Fibroblast of the aortic adventitia (primary cell): Measurements from ENCODE around the gene TMUB2. TPM values are rescaled to one million over a fixed set of nuclear protein-coding genes. Genes with fewer than 3 reads are reported as not detected.
A peak's percentile ranks its signal among the peaks of the same experiment; 100 is the strongest.

Experiments used
- DNase-seq: peaks from one replicate; pipeline ENCODE4 v3.0.0-alpha.2; 2010; ENCODE audit warnings: low read depth
- H3K4me3 ChIP-seq: 2 replicates; pipeline ENCODE4 v1.5.1; 2011; ENCODE audit warnings: low read depth, mild to moderate bottlenecking, control low read depth, low read length, moderate library complexity
- total RNA-seq: library from RNA; depleted of rRNA; stranded (reverse); fragments of >200 nt; gene quantifications from 2 replicates; pipeline ENCODE4 v1.2.3, GENCODE V29; 2012; ENCODE audit warnings: low replicate concordance
- TF ChIP-seq, protein P1 (sequence below): IDR thresholded peaks from 2 replicates; pipeline ENCODE4 v1.5.1; 2011; ENCODE audit warnings: mild to moderate bottlenecking, low read length, control low read depth, inconsistent platforms; ENCODE audit not compliant: insufficient read depth

TMUB2 gene
- total RNA-seq, 1 donor = 23.0 TPM

DNA sequence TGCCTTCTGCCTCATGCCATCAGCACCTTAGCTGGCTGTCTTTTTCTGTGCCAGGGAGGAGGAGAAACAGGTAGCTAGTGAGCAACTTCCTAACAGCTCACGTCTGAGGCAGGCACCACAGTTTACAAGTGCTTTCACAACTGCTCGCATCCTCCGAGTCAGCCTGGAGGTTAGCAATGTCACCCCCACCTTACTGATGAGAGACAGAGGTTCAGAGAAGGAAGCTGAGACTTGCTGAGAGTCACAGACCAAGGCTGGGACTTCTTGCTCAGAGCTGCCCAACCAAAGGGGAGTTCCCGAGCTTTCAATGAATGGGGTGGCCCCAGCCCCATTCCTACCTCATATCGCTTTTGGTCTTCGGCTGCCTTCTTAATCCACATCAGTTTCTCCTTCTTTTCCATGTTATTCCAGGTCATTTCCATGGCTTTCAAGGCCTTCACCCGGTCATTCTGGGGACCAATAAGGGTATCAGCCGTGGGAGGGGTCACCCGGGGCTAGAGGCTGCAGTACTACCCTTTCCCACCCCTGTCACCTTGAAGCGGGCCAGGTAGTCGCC lies 23.1 kb downstream of the TMUB2 start:
- H3K4me3 ChIP-seq = no peak overlapping the region
- no peak for DNase-seq
- TF ChIP-seq, protein P1, sequence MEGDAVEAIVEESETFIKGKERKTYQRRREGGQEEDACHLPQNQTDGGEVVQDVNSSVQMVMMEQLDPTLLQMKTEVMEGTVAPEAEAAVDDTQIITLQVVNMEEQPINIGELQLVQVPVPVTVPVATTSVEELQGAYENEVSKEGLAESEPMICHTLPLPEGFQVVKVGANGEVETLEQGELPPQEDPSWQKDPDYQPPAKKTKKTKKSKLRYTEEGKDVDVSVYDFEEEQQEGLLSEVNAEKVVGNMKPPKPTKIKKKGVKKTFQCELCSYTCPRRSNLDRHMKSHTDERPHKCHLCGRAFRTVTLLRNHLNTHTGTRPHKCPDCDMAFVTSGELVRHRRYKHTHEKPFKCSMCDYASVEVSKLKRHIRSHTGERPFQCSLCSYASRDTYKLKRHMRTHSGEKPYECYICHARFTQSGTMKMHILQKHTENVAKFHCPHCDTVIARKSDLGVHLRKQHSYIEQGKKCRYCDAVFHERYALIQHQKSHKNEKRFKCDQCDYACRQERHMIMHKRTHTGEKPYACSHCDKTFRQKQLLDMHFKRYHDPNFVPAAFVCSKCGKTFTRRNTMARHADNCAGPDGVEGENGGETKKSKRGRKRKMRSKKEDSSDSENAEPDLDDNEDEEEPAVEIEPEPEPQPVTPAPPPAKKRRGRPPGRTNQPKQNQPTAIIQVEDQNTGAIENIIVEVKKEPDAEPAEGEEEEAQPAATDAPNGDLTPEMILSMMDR = no peak

- DNase-seq = peak; percentile 81
- TF ChIP-seq, protein P1 = peak; percentile 84
- H3K4me3 ChIP-seq = no peak overlapping the region
Observed at GRCh38 chr17:44210342-44211192, 23.8 kb downstream of the TMUB2 start.

GRCh38 chr17:44211281-44212265 lies 24.8 kb downstream of the TMUB2 start:
- DNase-seq = no peak
- no peak overlapping the region for H3K4me3 ChIP-seq
- TF ChIP-seq, protein P1 = no peak

- TF ChIP-seq, protein P1 = no peak
- H3K4me3 ChIP-seq = no peak overlapping the region
- no peak for DNase-seq
Observed at GRCh38 chr17:44212507-44213402, 26.0 kb downstream of the TMUB2 start.

DNA sequence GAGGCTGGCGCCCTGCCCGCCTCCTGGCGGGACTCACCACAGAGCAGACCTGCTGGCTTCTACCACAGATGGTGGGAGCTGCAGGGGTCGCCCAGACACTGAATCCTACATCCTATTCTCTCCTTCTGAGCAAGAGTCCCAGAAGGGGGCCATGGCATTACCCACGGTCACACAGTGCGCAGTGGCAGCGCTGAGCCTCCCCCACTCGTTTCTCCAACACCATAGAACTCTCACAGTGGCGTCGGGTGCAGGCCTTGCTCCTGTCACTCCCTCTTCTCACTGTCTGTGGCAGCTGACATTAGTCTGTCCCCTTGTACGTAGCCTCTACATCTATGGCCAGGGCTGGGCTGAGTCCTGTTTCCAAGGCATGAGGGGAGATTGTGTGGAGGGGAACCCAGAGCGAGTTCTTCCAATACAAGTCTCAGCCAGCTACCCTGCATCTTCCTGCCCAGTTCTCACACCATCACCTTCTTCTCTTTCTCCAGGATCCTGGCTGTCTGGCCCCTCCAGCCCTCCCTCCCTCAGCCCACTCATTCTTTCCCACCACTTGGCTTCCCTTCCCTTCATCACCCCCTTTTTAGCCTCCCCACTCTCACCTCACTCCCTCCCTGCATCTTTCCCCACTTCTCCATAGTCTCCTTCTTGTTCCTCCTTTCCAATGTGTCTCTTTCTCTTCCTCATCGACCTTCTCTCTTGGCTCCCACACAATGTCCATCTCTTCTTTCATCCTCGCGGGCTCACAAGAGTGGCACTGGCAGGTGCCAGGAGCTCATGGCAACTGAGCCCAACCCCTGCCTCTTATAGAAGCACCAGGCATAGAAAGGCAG lies 26.8 kb downstream of the TMUB2 start:
- TF ChIP-seq, protein P1 = no peak
- no peak overlapping the region for H3K4me3 ChIP-seq
- DNase-seq = no peak
